Measurements from ENCODE around the gene MOSPD3.
A peak's percentile ranks its signal among the peaks of the same experiment; 100 is the strongest.
"Not testable (repeated sequence)": the region's sequence is repeated elsewhere in the genome, so short reads cannot be mapped to it uniquely, and the experiment has no call there.

MOSPD3 gene, protein sequence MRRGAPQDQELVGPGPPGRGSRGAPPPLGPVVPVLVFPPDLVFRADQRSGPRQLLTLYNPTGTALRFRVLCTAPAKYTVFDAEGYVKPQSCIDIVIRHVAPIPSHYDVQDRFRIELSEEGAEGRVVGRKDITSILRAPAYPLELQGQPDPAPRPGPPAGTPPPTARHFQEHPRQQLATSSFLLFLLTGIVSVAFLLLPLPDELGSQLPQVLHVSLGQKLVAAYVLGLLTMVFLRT

GRCh38 chr7:100611983-100612729 lies at the start of gene MOSPD3:
Gene MOSPD3, plus strand, starts transcription at chr7:100612540. Its CDS starts 252 bp downstream, at chr7:100612792.
- DNase-seq, result peak; percentile 100

DNA sequence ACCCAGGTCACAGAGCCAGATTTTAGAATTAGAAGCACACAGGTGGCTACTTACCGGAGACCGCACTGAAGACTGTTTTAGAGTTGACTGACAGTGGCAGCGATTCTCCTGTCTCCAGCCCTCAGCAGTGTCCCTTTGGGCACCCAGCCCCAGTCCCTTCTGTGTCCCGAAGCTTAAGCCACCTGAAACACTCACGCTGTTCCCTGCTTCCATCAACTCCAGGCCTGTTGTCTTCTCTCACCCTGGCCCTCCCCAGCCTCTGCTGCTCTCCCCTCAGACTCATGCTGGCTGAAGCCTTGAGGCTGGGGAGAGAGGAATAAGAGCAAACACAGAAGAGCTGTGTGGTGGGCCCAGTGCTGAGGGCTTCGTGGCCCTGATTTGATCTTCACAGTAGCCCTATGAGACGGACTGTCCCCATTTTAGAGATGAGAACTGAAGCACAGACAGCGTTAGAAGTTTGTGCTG lies 49.2 kb upstream of the MOSPD3 start:
- DNase-seq, result no peak

DNA sequence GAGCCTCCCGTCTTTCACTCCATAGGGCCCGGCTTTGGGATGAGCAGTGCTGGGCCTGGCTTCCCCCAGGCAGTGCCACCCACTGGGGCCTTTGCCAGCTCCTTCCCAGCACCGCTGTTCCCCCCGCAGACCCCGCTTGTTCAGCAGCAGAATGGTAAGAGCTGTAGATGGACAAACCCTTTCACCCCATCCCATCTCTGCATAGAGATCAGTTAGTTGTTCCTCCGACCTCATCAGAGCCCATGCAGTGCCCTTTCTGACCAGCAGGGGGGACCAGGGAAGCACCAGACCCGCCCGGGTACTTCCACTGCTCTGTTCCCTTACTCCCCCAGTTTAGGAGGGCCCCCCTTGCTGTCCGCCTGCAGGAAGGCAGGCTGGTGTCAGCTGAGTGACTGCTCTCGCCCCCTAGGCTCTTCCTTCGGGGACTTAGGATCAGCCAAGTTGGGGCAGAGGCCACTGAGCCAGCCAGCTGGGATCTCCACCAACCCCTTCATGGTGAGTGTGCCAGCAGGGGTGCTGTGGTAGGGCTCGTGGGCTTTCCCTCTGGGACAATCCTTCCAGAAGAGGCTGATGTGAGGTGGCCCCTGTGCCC lies 48.4 kb upstream of the MOSPD3 start:
- peak; percentile 83 for DNase-seq

GRCh38 chr7:100564405-100564804 lies 47.9 kb upstream of the MOSPD3 start:
- DNase-seq, result not testable (repeated sequence)

DNA sequence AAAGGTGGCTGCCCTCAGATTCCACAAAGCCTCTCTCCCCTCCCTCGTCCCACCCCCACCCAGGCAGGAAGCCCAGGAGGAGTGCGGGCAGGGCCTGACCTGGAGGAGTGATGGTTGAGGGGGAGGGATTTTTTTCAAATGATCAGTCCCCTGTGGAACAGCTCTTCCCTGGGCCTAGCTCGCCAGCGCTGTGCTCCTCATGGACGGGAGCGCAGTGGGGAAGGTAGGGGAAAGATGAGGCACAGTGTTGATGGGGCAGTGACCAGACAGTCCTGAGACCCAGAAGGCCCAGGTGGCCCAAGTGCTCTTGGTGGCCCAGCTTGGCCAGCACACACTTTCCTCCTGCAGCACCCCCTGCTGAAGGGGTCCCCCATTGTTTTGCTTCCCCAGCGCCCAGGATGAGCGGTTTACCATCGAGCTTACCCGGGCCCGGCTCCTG lies 47.2 kb upstream of the MOSPD3 start:
- no peak for DNase-seq

GRCh38 chr7:100566018-100566531 lies 46.3 kb upstream of the MOSPD3 start:
- no peak for DNase-seq

DNA sequence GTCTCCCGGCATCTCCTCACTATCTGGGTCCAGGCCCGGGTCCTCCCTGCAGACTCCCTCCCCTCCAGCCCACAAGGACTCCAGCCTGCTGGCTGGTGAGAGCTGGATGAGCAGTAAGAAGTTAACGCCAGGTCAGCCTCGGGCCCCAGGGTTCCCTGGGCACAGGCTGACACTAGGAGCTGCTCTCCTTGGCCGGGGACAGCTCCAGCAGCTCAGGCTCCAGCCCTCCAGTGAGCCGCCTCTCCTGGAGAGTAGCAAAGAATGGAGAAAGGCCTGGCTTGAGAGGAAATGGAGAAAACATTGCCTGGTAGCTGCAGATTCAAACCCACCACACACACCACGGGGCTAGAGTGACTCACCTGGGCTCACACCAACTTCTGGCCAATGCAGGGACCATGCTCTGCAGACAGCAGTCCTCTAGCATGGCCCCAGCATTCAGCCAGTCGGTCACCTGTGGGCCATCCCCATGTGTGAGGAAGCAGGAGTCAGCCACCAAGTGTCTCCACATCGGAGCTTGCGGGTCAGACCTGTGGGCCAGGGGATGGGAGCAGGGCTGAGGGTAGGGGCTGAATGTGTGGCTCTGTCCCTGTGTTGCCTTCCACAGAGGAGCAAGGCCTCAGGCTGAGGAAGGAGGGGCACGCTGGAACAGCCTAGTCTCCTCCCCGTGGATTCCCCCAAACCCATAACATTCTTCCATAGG lies 45.2 kb upstream of the MOSPD3 start:
- no peak for DNase-seq

DNA sequence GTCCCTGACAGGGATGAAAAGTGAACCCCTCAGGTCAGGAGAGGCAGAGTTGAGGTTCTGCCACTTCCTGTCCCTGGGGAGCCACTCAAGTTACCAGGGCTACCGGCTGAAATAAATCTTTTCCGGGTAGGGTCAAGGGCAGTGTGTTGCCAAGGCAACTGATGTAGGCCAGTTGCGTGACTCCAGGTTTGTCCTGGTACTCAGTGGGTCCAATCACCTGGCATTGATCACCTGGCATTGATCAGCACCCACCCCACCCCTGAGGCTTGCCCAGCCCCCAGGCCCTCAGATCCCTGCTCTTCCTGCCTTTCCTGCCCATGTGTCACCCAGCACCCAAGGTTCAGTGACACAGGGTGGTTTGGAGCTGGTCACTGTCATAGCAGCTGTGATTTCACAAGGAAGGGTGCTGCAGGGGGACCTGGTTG lies 44.6 kb upstream of the MOSPD3 start:
- DNase-seq, result no peak

DNA sequence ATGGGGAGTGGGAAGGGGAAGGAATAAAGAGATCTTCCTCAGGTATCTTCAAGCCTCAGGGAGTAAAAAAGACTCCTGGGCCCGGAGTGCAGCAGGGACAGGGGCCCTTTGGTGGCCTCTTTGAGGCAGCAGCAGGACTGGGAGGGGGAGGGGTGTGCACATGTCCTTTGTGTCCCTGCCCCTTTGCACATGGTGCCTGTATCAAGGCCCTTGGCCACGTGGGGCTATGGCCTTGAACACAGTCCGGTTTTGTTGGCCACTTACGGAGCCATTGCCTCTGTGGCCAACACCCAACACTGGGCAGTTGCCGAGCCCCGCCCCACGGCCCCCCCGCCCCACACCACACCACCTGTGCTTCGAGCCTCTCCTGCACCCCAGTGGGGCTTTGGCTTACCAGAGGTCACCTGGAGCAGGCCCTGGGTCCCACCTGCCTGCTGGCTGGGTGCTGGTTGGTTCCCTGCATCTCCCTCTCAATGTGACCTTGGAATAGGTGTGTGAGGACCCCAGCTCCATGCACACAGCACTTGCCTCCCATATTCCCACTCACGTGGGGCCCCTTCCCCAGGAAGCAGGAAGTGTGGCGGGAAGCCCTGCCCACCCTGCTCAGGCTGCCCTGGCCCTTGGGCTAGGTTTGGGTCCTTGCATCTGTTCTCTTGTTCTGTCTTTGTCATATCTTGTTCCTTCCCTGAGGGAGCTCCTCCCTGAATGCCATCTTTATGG lies 44.0 kb upstream of the MOSPD3 start:
- DNase-seq, result peak; percentile 22

- DNase-seq, result peak; percentile 64
Observed at GRCh38 chr7:100568896-100569844, 43.2 kb upstream of the MOSPD3 start.

DNA sequence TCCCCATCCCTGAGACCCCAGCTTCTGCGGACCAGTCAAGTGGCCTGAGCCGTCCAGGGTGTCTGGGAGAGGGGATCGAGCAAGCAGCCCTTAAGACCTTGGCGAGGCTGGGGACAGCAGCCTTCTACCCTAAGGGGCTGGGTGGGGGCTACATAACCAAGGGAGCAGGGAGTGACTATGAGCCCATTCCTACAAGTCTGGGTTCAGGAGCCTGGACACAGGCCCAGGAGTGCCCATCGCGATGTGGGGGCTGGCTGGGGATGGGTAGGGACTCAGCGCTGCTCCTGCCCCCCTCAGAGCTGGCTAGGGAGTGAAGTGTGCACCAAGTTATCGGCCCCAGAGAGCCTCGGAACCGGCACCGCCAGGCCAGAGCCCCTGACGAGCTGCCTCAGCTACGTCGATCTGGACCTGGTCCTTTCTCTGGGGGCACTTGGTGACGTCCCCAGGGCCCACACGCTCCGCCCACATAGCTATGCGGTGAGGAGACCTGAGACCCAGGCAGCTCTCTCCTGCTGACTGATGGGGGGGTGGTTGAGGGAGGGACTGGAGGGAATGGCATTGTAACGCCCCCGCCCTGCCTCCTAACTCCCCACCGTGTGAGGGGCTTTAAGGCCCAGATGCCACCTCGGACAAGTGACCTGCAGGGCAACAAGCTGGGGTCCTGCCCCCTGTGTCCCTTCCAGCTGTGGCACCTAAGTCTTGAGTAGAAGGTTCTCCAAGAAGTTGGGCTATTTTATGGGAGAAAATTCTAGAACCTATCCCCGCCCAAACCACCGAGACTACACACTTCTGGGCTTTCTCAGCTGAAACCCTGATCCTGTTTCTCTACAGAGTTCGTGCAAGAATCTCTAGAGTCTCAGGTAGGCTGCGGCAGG lies 41.1 kb upstream of the MOSPD3 start:
- peak; percentile 23 for DNase-seq

DNA sequence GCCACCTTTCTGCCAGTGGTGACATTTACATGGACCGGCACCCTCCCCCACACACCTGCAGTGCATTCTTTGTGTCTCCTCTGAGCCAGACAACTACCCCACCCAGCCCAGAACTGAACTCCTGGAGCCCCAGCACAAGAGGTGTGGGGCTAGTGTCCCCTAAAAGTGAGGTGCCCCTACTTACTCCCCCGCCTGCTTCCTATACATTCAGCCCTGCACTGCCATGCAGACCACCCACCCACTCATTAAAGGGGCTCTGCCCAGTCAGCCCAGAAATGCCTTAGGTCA lies 40.6 kb upstream of the MOSPD3 start:
- DNase-seq, result peak; percentile 36

DNA sequence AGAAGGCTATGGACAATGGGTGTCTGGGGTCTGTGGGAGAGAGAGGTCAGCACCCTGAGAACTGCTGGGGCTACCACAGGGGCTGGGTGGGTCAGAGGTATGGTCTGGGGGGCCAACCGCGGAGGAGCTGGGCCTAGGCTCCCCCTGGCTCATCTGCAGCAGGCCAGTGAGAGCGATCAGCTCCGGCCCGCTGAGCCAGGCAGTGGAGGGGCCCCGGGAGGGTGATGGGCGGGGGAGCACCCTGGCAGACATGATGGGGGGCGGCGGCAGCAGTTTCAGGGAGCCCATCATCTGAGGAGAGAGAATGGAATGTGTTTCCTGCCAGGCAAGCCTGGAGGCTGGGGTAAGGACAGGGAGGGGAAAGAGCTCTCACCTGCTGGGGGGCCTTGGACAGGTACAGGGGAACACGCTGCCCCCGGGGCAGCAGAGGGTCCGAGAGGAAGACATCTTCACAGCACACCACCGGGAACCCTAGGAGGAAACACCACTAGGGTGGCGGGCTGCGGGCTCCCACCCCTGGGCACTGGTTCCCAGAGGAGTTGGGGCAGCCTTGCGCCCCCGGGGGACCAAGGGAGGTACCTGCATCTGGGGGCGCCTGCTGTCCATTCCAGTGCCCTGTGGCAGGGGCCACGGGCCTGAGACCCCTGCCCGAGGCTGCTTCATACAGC lies 39.9 kb upstream of the MOSPD3 start:
- no peak for DNase-seq

DNA sequence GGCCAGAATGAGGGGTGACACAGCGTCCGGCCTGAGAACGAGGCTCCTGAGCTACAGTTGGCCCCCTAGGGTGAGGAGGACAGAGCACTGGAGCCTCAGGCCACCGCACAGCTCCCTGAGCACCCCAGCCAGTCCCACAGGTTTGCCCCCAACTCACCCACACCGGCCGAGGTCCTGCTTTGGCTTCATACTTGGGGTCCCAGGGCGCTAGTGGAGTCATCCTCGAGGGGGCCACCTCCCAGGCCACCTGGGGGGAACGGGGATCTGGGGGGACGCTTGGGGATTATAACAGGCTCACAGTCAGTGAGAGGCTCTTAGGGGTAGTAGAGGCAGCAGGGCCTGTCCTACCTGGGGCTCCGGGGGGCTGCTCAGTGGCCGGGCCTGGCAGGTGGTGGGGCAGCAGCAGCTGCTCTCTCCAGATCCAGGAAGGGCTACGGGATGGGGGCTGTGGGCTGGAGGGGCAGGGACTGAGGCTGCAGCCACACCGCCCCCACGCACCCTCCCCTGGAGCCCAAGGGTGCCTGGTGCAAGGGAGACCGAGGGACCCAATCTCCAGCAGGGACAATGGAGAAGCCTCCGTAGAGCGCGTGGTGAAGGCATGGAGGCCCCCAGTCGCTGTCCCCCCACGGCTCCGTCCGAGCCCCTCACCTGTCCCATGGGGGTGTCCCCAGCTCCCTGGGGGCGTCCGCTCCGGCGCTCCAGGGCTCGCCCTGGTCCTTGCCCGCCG lies 39.2 kb upstream of the MOSPD3 start:
- no peak for DNase-seq

DNA sequence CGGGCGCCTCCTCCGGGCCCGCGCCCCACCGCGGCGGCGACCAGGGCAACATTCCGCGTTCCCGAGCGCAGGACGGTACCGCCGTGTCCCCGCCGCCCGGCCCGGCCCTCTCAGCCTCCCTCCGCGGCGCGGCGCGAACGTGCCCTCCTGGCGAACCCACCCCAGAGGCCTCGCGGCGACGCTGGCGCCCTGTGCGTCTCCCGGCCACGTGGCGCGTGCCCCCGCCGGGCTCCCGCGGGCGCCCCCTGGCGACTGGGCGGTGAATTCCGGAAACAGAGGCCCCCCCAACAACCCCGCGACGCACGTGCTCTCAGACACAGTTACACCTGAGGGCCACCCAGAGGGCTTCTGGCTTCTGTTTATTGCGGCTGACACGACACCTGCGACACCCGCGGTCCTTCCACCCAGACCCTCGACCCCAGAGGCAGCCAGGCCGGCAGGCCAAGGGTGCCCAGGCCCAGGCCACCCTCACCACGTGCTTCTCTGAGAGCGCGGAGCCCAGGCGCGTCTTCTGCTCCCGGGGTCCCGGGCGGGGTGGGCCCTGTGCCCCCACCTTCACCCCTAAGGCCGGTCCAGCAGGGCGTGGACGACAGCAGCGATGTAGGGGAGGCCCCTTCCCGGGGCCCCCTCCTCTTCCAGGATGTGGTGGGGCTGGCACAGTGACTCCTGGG lies 38.5 kb upstream of the MOSPD3 start, which contains the start of gene SAP25:
SAP25 (minus strand) TSS at position 210 of the 671 bp plus-strand sequence; CDS start at position 52, 158 bp downstream.
- no peak for DNase-seq

DNA sequence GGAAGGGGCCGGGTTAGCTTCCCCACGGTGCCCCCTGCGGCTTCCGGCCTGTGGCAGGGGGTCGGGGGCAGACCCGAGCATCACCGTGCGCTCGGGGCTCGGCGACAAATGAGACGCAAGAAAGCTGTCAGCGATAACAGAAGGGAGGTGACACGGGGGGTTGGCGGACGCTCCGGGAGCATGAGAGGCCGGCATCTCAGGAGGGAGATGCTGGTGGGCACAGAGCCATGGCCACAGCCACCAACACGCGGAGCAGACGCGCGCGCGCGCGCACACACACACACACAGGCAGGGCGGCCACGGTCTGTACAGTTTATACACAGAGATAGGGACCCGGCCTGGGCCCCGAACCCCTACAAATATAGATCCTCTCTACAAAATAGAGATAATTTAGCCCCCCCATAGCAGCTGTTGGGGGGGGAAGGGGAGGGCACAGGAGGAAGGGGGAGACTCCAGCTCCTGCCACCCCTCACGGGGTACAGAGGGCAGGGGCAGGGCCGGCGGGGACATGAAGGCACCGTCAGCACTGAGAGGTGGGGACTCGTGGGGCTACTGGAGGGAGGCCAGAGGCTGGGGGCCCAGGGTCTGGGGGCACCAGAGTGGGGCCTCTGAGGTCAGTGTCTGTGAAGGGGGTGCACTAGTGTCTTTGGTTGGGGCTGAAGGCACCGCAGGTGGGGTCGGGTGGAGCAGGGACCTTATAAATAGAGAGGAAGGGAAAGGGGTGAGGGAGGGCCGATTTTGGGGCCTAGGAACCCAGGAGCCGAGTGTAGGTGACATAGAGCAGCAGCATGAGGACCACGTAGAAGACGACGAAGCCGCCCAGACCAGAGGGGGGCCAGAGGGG lies 37.8 kb upstream of the MOSPD3 start:
- no peak for DNase-seq

DNA sequence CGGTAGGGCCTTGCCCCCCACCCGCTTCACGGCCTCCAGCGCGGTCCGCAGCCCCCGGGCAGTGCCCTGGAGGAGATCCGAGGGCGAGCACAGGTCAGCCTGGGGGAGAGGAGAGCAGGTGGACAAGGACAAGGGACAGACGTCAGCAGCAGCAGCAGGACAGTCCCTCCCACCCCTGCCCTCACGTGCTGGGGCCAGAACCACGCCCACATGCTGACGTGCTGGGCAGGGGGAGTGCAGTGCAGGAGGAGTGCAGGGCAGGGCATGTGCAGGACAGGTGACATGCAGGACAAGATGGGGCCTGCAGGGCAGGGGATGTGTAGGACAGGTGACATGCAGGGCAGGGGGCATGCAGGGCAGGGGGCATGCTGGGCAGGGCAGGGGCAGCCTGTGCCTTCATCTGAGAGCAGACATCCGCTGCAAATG lies 37.1 kb upstream of the MOSPD3 start:
- no peak for DNase-seq
